SK-N-MC (cell line): Measurements from ENCODE around the gene SCRT2.

Experiments
- DNase-seq: peaks from one replicate; pipeline ENCODE4 v3.0.0-alpha.2; 2011; ENCODE audit warnings: low read depth, low spot score
- H3K27ac ChIP-seq: fragments of 200-600 bp; sonication (generic); 2 replicates; pipeline ENCODE4 v1.5.1; 2016; ENCODE audit warnings: mixed run types
- H3K36me3 ChIP-seq: fragments of 200-600 bp; sonication (generic); 2 replicates; pipeline ENCODE4 v1.6.1; 2017; ENCODE audit warnings: antibody characterized with exemption, low read length, mixed read lengths; ENCODE audit not compliant: insufficient read depth
- H3K4me3 ChIP-seq: fragments of 200-600 bp; sonication (generic); 2 replicates; pipeline ENCODE4 v1.5.1; 2016
- H3K9ac ChIP-seq: fragments of 200-600 bp; sonication (generic); 2 replicates; pipeline ENCODE4 v1.8.0; 2017; ENCODE audit warnings: mixed run types, mixed read lengths; ENCODE audit not compliant: insufficient read length
- H3K9me3 ChIP-seq: fragments of 200-600 bp; sonication (generic); 2 replicates; pipeline ENCODE4 v1.6.1; 2017; ENCODE audit warnings: low read depth, mild to moderate bottlenecking, antibody characterized with exemption, low read length, moderate library complexity, mixed read lengths
- EZH2 ChIP-seq: fragments of 200-600 bp; sonication (generic); IDR thresholded peaks from one replicate; pipeline ENCODE4 v1.6.1; 2017; ENCODE audit warnings: antibody characterized with exemption
- FOXP2 ChIP-seq: optimal IDR thresholded peaks from 2 replicates; pipeline ENCODE3; 2011; ENCODE audit warnings: mild to moderate bottlenecking, moderate library complexity; ENCODE audit not compliant: insufficient read depth; ENCODE audit errors: extremely low read length, control extremely low read depth
- POLR2AphosphoS5 ChIP-seq: IDR thresholded peaks from 2 replicates; pipeline ENCODE4 v1.6.1; 2012; ENCODE audit warnings: mild to moderate bottlenecking, low read depth, low read length, borderline replicate concordance

The SCRT2 gene

DNA sequence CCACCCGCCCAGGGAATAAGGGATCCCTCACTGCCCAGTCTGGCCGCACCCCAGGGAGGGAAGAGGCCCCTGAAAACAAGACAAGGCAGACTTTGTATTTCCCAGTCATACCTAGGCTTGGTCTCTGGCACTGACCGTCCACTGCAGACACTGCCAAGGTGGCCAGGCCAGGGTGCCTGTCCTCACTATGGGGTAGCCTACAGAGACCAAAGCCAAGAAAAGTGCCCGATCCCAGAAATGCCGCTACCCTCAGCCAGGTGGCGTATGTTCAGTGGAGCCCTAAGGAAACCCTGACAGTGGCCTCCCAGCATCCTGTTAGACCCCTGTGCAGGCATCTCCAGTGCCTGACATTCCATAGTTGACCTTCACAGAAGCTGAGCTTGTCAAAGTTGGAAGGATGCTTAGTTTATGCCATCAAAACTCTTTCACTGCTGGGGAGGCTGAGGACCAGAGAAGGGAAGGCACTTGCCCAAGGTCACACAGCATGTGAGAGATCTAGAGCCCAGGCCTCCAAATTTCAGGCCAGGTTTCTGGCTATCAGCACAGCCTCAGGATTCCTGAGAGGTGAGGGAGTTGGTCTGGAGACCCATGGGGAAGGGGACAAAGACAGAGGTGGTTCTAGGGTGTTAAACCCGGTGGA is 2.5 kb downstream of the SCRT2 start:
- TF ChIP-seq FOXP2 (no peak), EZH2 (no peak), POLR2AphosphoS5 (no peak)
- H3K36me3 ChIP-seq: no peaks in the 10 kb centered on the region
- no peak overlapping the region for H3K27ac ChIP-seq
- H3K9ac ChIP-seq: no peak overlapping the region
- no peak for DNase-seq
- H3K9me3 ChIP-seq: no peaks in the 10 kb centered on the region
- peak overlapping the region; percentile 44; the same call in 1 of the 2 replicates for H3K4me3 ChIP-seq

GRCh38 chr20:671252-672030 is 4.2 kb downstream of the SCRT2 start:
- TF ChIP-seq EZH2 (no peak), FOXP2 (no peak), POLR2AphosphoS5 (no peak)
- DNase-seq: no peak
- H3K9ac ChIP-seq: no peak overlapping the region
- no peaks in the 10 kb centered on the region for H3K36me3 ChIP-seq
- H3K4me3 ChIP-seq: peak overlapping the region; percentile 65
- H3K27ac ChIP-seq: no peak overlapping the region
- H3K9me3 ChIP-seq: no peaks in the 10 kb centered on the region

DNA sequence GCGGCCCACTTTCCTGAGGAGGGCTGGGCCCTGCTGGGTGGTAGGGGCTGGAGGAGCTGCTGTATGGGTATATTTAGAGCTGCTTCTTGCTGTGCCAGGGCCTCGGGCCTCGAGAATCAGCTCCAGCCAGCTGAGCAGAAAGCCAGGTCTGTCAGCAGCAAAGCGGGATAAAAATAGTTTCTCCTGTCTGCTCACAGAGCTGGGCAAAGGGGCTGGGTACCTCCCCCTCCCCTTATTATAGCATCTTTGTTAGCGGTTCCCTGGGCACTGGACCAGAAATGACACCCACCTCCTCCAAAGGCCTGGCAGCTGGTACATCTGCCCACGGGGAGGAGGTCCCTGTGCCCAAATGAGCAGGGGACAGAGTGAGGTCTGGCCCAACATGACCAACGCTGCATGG is 6.0 kb downstream of the SCRT2 start:
- Histone ChIP-seq H3K4me3 (no peak overlapping the region), H3K27ac (no peak overlapping the region), H3K9me3 (no peaks in the 10 kb centered on the region), H3K36me3 (no peaks in the 10 kb centered on the region), H3K9ac (no peak overlapping the region)
- no peak for DNase-seq
- TF ChIP-seq EZH2: no peak
- TF ChIP-seq FOXP2: no peak
- no peak for TF ChIP-seq POLR2AphosphoS5

DNA sequence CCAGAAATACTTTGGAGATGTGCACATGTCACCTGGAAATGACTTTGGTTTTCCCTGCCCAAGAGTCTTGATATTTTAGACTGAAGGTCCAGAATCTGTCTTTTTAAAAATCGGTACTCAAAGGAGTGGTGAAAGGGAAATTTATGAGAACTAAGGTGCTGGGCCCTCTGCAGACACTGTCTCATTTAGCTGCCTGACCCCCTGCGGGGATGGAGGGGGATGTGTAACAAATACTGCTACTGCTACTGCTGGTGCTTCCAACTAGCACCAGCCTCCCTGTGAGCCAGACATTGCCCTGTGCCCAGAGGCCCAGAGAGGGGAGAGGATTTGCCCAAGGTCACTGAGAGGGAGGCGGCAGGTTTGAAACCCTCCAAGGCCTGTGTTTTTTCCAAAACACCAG is 7.0 kb downstream of the SCRT2 start:
- no peak overlapping the region for H3K27ac ChIP-seq
- TF ChIP-seq FOXP2 (no peak), POLR2AphosphoS5 (no peak), EZH2 (no peak)
- no peaks in the 10 kb centered on the region for H3K9me3 ChIP-seq
- no peak overlapping the region for H3K4me3 ChIP-seq
- H3K9ac ChIP-seq: no peak overlapping the region
- no peaks in the 10 kb centered on the region for H3K36me3 ChIP-seq
- DNase-seq: no peak

GRCh38 chr20:668050-668449 is 7.6 kb downstream of the SCRT2 start:
- Histone ChIP-seq H3K9me3 (no peaks in the 10 kb centered on the region), H3K36me3 (no peaks in the 10 kb centered on the region), H3K27ac (no peak overlapping the region), H3K4me3 (no peak overlapping the region), H3K9ac (no peak overlapping the region)
- DNase-seq: no peak
- TF ChIP-seq EZH2 (no peak), POLR2AphosphoS5 (no peak), FOXP2 (no peak)

DNA sequence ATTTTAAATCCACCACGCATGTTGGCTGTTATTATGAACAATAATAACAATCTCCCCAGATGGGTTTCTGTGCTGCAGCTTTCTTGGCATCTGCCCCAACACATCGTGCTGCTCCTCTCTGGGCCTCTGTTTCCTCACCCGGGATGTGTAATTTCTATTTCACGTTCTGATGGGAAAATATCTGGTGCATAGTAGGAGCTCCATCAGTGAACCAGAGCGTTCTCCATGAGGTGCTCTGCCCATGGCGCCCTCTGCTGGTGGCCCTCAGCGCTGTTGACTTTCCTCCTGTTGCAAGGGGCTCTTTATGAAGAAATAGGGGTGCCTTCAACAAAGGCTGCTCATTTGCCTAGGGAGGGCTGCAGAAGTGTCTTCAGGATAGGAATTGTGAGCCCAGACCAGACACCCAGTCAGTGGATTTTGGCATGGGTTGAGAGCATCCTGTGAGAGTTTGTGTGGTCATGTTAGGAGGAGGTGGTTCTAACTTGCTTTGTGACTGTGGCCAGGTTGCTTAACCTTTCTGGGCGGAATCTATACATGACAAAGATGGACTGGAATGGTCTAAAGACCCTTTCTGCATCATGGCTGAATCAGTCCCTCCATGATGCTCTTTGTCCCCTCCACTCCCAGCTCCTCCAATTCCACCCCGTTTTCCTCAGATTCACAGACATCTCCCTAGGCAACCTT is 8.1 kb downstream of the SCRT2 start:
- Histone ChIP-seq H3K4me3 (no peak overlapping the region), H3K9ac (no peak overlapping the region), H3K9me3 (no peaks in the 10 kb centered on the region), H3K27ac (no peak overlapping the region), H3K36me3 (no peaks in the 10 kb centered on the region)
- no peak for DNase-seq
- TF ChIP-seq POLR2AphosphoS5 (no peak), FOXP2 (no peak), EZH2 (no peak)

DNA sequence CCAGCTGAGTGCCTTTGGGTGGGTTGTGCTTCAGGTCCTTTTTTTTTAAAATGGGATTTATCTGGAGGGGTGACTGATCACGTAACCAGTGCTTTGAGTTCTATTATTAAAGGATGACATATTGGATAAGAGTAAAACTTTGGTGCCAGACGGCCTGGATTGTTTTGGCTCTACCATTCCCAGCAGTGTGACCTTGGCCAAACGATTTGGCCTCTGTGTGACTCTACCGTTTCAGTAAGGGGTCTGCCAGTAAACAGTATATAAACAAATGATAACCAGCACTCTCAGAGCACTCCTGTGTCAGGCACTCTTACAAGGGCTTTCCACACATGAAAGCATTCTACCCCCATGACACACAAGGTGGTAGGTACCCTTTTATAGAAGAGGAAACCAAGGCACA is 8.7 kb downstream of the SCRT2 start:
- no peak for TF ChIP-seq FOXP2
- no peak for TF ChIP-seq POLR2AphosphoS5
- TF ChIP-seq EZH2: no peak
- Histone ChIP-seq H3K9me3 (no peaks in the 10 kb centered on the region), H3K36me3 (no peaks in the 10 kb centered on the region), H3K9ac (no peak overlapping the region), H3K27ac (no peak overlapping the region), H3K4me3 (no peak overlapping the region)
- DNase-seq: no peak

DNA sequence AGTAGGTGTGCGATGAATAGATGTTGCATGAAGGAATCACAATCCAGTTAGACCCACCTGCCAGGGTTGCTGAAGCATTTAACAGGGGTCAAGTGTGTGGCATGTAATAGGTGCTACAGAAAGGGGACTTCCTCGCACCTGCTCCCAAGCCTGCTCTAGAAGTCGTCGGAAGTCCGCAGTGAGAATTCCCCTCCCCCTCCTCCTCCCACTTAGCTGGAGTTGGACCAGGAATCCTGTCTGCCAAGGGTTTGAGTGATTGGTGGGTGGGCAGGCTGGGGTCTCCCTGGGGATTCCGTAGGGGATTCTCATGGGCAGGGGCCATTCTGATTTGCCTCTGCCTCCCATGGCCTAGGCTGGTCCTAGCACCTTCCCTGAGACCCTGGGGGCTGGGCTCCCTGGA is 10.3 kb downstream of the SCRT2 start:
- Histone ChIP-seq H3K9ac (no peak overlapping the region), H3K9me3 (no peaks in the 10 kb centered on the region), H3K36me3 (no peaks in the 10 kb centered on the region), H3K4me3 (no peak overlapping the region), H3K27ac (no peak overlapping the region)
- TF ChIP-seq POLR2AphosphoS5 (no peak), FOXP2 (no peak), EZH2 (no peak)
- no peak for DNase-seq
